A172 (cell line): Measurements from ENCODE around the gene STK11IP. TPM values are rescaled to one million over a fixed set of nuclear protein-coding genes. Genes with fewer than 3 reads are reported as not detected.
A peak's percentile ranks its signal among the peaks of the same experiment; 100 is the strongest.

ENCODE experiments used
- DNase-seq: peaks from one replicate; pipeline ENCODE4 v3.0.0-alpha.2; 2015; ENCODE audit warnings: low spot score
- total RNA-seq: library from RNA; depleted of rRNA; stranded (reverse); fragments of >200 nt; shearing (Covaris generic); gene quantifications from 2 replicates; pipeline ENCODE4 v1.2.3, GENCODE V29; 2014

Gene STK11IP
- total RNA-seq, 1 experiment from 2014 or later = 15.4 TPM

DNA sequence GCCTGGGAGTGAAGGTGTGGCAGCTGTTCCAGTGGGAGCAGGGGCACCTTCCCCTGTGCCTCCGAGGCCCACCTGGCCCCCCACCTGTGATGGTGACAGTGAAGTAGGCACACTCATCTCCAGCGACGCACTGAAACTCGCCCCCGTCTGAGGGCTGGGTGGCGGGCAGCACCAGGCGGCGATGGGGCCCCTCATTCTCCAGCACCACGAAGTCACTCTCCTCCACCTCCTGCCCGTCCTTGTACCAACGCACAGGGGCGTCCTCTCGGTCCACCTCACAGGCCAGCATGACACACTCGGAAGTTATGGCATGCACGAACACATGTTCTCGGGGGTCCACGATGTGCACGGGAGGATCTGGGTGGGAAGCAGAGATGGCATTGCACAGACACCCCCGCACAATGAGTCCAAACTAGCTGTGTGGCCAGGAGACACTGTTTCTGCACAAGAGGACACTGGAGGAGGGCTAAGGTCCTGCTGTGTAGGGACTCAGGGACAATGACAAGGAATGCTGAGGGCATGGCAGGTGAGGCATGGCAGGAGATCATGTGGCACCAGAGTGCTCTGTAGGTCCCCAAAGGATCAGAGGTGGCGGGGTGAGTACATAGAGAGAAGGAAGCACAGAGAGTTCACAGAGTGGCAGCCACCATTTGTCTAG, 34.3 kb upstream of the STK11IP start:
- DNase-seq = no peak

DNA sequence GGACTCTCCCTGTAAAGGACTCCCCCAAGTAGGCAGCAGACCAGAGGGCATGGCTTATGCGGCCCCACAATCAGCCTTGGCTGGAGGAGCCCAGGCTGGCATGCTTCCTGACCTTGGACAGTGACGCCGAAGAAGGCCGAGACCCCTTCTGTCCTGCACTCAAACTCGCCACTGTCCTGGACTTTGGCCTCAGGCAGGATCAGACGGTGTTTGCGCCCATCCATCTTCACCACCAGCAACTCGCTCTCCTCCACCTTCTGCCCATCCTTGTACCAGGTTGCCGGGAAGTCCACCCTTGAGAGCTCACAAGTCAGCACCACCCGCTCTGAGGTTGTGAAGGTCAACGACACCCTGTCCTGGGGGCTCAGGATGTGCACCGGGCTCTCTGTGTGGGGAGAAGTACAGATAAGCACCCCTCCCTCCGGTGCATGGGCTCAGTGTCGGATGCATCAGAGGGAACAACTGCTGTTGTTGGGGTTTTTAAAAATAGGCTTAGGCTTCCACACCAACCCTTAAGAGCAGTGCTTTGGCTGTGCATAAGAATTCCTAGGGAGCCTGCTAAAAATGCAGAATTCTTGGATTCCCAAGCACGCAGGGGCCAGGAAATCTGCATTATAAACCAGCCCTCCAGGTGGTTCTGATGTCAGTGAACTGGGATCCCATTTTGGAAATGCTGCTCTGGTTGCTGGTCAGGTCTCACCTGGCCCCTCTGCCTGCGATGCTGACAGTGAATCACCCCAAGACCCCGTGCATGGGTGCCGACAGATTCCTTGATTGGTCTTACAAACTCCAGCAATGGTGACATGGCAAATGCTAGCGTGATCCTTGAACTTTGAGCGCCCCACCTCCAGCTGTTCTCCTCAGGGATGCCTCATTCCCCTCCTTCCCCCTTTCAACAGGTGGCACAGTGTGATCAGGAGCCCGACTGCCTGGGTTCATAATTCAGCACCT, 32.3 kb upstream of the STK11IP start:
- no peak for DNase-seq

DNA sequence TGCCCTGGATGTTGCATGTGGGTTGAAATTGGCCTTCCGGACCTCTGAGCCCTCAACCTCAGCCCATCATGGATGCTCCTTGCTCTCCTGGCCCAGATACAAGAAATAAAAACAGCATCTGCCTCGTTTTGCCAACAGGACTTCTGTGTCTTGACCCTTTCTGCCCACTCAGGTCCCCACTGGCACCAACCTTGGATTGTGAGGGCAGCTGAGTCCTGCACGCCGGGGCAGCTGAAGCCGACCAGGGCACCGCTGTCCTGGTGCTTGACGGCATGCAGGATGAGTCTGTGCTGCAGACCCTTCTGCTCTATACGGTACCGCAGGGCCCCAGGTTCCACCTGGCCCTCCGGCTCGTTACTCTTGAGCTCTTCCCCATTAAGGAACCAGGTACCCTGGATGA, 31.0 kb upstream of the STK11IP start:
- no peak for DNase-seq

DNA sequence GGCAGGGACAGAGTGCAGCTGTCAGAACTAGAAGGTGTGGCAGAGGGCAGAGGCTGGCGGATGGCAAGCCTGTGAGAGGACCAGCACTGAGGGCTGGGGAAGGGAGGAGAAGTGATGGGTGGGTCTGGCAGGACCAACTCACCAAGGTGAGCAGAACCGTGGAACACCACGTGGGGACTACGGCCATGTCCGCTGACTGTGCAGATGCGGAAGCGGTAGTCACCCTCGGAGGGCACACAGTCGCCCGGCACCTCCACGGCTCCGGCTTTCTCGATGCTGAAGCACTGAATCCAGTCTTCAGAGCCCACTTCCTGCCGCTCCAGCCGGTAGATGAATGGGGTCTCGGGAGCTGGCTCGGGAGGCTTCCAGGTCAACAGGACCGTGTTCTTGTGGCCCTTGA, 30.5 kb upstream of the STK11IP start:
- no peak for DNase-seq

DNA sequence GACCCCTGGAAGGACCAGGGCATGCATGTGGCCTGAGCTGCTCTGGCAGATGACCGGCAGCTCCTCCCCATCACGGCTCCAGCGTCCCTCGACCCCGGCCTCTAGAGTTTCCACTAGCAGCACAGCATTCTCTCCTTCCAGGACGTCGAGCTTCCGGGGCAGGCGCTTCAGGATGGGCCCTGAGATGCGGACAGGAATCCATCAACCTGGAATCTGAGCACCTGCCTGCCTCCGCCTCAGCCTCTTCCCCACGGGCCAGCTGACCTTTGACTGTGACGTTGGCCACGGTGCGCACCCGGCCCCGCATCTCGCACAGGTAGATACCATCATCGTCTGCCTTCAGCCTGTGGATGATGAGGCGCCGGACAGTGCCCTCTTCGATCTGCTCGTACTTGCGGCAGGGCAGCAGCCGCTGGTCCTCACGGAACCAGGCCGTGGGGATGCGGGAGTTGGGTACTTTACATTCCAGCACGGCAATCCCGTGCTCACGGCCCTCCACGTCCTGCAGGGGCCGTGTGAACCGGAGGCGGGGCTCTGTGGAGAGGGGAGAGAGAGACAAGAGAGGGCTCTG, 29.8 kb upstream of the STK11IP start:
- no peak for DNase-seq

DNA sequence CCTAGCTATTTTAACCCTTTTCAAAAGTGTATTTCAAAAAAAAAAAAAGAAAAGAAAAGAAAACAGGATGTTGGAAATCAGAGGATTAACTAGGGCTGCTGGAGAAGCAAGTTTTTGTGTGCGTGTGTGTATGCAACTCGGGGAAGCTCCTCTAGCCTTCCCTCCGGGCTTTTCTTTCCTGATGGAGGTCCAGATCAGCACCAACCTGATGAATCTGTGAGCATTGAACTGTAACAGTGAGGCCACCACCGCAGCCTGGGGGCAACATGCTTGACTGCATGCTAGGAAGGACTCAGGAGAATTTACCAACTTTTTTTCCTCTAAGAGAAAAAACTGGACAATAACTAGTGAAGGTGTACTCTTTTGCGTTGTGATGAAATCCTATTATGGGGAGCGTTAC, 28.6 kb upstream of the STK11IP start:
- DNase-seq = no peak

DNA sequence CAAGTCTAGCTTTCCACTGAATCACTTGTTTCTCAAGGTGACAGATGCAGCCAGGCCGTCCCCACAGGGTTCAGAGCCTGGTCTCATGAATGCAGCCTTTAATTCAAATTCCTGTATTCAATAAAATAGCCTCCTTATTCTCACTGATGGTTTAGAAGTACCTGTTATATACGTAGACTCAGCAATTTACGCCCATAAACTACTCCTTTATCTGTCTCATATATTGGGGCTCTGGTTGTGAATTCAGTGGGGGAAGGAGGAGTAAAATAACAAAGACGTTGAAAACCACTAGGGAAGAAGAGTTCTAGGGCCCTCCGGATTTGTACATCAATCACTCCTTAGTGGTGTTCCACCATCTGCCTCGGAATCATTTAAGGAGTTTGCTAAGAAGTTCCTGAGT, 28.0 kb upstream of the STK11IP start:
- DNase-seq = no peak

DNA sequence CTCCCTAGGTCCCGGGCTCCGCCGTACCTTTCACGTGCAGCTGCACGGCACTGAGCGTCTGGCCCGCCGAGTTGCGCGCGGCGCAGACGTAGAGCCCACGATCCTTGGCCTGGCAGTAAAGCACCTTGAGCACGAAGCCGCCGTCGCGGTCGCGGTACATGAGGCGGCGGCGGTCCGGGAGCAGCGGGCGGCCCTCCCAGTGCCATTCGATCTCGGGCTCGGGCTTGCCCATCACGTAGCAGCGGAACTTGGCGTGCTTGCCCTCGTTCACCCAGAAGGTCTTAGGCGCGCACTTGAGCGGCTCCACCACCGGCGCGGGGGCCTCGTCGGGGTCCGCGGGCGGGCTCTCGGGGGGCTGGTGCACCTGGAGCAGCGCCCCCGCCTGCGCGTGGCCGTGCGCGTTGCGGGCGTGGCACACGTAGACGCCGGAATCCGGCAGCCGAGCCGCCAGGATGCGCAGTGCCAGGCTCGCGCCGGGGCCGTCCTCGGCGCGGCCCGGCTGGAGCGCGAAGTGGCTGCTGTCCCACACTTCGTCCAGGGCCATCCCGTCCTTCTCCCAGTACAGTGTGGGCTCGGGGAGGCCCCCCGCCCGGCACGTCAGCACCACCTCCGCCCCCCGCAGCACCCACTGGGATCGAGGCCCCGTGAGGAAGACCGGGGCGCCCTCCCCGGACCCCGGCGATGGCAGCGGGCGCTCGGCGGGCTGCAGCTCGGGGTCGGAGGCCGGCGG, 27.3 kb upstream of the STK11IP start:
- no peak for DNase-seq

DNA sequence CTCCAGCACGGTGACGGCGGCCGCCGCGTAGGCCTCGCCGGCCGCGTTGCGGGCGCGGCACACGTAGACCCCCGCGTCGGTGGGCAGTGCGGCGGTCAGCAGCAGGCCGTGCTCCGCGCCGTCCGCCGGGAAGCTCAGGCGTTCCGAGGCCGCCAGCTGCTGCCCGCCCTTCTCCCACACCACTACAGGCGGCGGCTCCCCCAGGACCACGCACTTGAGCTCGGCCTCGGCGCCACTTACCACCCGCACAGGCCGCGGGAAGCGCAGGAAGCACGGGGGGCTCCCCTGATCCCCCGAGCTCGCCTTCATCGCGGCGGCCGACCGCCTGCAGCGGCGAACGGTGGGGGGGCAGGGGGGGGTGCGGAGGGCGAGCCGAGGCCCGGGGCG, 26.7 kb upstream of the STK11IP start:
- DNase-seq = no peak

DNA sequence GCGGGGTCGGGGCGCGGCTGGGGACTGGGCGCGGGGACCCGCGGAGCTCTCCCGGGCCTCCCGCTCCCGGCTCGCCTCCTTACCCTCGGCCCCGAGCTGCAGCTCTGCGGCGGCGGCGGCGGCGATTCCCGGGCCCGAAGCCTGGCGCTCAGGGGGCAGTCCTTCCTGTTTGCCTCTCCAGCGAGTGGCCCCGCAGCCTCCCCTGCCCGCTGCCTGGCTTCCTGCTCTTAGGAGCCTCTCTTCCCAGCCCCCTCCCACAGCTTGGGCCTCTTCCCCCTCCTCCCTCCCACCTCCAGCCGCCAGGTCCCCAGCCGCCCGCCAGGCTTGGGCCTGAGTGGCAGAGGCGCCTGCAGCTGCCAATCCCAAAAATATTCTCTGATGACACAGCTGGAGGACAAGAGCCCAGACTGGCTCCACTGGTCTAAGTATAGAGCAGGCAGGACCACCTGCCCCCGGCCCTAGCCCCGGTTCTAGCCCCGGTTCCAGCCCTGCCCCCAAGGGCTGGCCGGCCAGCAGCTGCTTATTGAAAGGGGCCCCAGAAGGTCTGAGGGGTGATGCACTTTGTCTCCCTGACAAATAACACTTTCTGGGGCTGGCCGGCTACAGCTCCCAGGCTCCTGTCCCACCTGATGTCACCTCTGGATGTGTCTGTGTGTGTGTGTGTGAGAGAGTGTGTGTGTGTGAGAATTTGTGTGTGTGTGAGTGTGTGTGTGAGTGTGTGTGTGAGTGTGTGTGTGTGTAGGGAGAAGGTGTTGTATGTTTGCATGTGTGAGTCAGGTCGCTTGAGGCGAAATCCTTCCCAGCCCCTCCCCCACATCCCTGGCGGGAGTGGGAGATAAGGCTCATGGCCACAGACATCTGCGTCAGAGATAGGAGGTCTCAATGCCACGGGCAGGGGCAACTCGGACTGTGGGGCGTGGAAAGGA, 26.1 kb upstream of the STK11IP start, which contains the start of gene OBSL1:
Gene OBSL1 (minus strand): TSS at position 229 of the 926 bp plus-strand sequence. CDS start 307 bp downstream, outside the sequence.
- peak; percentile 70 for DNase-seq

DNA sequence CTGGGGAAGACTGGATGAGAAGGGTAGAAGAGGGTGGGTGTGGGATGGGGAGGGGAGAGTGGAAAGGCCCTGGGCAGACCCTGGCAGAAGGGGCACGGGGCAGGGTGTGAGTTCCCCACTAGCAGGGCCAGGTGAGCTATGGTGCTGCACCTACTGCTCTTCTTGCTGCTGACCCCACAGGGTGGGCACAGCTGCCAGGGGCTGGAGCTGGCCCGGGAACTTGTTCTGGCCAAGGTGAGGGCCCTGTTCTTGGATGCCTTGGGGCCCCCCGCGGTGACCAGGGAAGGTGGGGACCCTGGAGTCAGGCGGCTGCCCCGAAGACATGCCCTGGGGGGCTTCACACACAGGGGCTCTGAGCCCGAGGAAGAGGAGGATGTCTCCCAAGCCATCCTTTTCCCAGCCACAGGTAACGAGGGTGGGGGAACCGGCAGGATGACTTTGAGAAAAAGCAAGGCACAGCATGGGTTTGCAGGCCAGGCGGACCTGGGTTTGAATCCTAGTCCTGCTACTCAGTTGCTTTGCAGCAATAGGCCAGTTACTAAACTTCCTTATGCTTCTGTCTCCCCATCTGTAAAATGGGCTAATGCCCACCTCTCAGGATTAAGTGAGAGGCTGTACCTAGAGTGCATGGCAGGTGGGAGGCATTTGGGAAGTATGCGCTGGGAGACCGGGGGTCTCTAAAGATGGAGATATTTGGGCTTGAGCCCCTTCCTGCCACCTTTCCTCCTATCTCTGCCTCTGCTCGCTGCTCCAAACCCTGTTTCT, 25.2 kb upstream of the STK11IP start, which contains the start of gene INHA:
Gene INHA (plus strand): TSS at position 74 of the 765 bp plus-strand sequence. CDS start 65 bp downstream, at position 139.
- DNase-seq = no peak

DNA sequence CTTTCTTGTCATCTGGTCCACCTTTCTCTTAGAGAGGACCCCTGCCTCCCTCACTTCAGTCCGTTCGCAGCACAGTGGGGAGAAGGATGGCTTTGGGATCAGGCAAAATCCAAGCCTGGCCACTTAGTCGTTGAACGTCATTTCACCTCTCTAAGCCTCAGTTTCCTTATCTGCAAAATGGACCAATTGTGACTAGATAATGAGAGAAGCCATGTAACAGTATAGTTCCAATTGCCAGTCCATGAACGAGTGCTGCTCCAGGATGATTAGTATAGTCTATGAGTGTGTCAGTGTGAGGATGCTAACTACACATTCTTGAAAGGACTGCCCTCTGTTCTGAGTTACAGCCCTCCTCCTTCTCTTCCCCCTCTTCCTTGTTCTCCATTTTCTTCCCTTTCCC, 24.5 kb upstream of the STK11IP start:
- DNase-seq = no peak

DNA sequence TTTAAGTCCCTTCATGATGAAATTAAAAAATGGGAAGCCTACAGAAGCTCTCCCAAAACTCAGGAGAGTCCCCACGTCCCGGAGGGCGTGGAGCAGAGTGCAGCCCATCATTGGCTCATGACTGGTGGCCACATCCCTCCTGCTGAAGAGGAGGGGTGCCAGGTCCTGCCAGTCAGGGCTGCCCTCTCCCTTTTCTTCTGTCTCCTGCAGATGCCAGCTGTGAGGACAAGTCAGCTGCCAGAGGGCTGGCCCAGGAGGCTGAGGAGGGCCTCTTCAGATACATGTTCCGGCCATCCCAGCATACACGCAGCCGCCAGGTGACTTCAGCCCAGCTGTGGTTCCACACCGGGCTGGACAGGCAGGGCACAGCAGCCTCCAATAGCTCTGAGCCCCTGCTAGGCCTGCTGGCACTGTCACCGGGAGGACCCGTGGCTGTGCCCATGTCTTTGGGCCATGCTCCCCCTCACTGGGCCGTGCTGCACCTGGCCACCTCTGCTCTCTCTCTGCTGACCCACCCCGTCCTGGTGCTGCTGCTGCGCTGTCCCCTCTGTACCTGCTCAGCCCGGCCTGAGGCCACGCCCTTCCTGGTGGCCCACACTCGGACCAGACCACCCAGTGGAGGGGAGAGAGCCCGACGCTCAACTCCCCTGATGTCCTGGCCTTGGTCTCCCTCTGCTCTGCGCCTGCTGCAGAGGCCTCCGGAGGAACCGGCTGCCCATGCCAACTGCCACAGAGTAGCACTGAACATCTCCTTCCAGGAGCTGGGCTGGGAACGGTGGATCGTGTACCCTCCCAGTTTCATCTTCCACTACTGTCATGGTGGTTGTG, 23.0 kb upstream of the STK11IP start:
- no peak for DNase-seq

DNA sequence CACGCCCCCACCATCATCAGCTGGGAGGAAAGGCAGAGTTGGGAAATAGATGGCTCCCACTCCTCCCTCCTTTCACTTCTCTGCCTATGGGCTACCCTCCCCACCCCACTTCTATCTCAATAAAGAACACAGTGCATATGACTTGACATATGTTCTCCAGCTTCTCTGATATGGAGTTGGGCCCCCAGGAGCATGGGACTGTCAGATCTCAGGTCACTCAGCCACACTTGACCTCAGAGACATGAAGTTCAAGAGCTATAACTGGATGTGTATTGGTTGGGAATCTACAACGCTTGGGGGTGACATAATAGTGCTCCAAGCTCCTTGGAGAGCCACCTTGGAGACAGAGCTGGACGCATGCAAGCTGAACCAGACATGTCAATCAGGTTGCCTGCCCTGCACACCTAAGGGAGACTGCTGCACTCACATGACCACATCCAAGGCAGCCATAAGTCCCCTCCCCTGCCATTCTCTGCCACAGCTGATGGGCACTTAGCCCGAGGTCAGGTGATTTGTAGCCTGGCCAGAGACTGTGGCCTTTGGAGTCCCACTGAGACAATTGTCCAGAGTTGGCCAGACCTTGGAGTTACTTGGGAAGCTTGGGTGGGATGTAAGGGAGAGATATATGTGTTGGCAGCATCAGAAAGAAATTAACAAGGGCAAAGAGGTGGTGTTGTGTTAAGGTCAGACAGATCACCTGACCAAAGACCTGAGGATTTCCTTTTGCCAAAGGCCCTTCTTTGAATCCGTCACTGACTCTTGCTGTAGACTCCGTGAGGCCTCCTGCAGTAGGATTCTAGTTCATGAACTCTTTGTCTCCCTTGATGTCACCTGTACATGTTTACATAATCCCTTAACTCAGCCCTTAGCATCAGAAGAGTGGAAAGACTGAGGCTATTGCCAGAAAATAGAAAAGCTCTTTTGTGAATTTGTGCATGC, 21.8 kb upstream of the STK11IP start:
- no peak for DNase-seq

DNA sequence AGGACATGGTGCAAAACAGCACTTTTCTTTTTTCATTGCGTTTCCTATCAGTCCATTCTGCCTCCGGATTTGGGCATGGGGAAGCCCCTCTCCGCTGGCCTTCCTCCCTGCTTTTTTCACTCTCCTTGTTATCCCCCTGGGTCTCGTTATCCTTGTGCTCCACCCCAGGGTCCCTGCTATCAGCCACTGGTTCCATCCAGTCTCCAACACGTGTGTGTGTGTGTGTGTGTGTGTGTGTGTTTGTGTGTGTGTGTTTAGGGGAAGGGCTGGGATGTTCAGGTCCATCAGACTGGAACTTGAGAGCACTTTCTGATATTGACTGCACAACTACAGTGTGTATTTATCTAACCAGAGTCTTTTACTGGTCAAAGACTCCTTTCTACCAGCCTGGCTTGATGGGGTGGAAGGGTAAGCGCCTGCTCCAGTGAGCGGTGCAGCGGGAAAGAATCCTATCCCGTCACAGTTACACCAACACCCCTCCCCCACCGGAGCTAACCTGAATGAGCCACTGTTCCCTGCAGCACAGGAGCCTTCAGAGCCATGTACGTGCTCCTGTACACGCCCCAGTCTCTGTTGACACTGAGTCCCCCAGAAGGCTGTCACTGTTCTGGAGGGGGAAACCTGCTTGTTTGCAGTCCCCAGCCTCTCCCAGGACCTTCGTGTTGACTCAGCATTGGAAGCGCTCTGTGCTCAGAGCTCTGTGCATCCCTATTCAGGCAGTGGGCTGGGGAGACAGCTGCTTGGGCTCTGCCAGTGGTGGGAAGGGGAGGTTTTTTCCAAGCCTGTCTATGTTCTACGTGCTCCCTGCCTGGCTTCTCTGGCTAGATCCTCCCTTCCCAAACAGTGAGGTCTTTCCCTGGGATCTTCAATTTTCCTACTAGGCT, 20.9 kb upstream of the STK11IP start:
- no peak for DNase-seq

DNA sequence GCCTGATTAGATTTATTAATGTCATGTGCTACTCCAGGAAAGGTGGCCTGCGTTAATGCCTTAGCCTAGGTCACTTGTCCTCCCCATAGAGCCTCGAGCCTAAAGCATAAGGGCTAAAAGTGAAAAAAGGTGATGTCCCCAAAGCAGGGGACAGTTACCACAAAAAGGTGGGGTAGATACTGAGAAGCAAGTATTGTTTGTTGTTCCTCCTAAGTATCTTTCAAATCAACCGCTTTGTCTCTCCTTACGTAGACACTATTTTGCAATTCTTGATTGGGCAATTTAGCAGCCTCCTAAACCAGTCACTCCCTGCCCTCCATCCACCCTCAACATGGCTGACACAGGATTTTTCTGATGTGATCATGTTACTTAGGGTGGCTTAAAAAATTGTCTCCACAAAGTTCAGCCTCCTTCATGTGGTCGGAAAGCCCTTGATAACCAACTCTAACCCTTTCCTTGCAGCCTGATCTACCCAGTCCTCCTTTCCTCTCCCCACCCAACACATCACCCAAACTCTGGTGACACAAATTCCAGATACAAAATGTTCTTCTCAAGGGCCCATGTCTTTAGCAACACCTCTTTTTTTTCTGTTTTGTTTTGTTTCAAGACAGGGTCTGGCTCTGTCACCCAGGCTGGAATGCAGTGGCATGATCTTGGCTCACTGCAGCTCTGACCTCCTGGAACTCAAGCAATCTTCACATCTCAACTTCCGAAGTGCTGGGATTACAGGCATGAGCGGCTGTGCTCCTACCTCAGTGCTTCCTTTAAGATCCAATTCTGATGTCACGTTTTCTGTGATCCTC, 18.6 kb upstream of the STK11IP start:
- no peak for DNase-seq
